ENCODE results near the gene SCGB1A1.

DNA sequence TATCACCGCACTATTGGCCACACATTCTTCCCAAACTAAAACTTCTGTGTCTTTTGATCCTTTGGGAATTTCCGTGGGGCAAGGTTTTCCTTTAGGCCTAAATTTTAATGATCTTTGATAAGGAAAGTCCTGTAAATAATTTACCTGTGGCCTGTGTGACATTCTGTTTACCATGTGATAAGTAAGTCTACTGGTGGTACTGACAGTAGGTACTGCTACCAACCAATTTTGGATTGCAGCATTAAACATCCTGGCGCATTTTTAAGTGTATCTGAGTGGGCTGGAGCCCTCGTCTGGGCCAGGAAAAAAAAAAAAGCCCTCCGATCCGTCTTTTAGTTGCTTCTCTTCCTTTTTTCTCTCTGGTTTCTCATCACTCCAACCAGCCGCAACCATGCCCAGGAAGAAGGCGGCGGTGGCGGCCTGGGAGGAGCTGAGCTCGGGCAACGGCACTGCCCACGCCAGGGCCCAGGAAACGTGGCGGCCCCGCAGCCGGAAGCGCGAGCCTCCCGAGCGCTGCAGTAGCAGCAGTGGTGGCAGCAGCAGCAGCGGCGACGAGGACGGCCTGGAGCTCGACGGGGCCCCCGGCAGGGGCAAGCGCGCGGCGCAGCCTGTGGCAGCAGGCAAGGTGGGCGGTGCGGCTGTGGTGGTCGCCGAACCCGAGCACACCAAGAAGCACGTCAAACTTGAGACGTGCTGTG lies 47.9 kb upstream of the SCGB1A1 start:
- TF ChIP-seq, protein P1, sequence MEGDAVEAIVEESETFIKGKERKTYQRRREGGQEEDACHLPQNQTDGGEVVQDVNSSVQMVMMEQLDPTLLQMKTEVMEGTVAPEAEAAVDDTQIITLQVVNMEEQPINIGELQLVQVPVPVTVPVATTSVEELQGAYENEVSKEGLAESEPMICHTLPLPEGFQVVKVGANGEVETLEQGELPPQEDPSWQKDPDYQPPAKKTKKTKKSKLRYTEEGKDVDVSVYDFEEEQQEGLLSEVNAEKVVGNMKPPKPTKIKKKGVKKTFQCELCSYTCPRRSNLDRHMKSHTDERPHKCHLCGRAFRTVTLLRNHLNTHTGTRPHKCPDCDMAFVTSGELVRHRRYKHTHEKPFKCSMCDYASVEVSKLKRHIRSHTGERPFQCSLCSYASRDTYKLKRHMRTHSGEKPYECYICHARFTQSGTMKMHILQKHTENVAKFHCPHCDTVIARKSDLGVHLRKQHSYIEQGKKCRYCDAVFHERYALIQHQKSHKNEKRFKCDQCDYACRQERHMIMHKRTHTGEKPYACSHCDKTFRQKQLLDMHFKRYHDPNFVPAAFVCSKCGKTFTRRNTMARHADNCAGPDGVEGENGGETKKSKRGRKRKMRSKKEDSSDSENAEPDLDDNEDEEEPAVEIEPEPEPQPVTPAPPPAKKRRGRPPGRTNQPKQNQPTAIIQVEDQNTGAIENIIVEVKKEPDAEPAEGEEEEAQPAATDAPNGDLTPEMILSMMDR (IDR thresholded peaks at IDR 0.05), result no peak
- TF ChIP-seq EP300 (IDR thresholded peaks at IDR 0.05) (no peak), POLR2AphosphoS5 (IDR thresholded peaks at IDR 0.05) (no peak)

Data from sigmoid colon (tissue), 4 donors.